ENCODE measurements around the gene CLDN10. TPM values are rescaled to one million over a fixed set of nuclear protein-coding genes. Genes with fewer than 3 reads are reported as not detected.

The CLDN10 gene
- total RNA-seq, 1 experiment from 2014 or later, result 24.7 TPM

DNA sequence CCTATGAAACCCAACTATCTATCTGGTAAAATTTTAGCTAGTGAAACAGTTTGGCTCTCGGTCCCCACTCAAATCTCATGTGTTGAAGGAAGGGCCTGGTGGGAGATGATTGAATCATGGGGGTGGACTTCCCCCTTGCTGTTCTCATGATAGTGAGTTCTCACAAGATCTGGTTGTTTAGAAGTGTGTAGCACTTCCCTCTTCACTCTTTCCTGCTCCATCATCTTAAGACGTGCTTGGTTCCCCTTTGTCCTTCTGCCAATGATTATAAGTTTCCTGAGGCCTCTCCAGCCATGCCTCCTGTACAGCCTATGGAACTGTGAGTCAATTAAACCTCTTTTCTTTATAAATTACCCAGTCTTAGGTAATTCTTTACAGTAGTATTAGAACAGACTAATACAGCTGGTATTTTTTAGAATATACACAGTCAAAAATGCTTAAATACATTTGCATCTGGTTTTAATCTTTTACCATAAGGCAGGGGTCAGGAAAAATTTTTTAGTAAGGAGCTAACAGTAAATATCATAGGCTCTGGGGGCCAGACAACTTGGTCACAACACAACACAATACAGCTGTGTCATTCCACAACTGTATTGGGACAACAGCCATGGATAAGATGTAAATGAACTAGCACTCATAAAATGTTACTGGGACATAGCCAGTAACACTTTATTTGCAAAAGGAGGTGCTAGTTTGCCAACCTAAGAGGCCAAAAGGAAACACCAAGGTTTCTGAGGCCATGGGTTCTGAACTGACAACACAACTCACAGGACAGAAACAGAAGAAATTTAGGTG, 67.7 kb downstream of the CLDN10 start (continued):
- TF ChIP-seq, protein P1, sequence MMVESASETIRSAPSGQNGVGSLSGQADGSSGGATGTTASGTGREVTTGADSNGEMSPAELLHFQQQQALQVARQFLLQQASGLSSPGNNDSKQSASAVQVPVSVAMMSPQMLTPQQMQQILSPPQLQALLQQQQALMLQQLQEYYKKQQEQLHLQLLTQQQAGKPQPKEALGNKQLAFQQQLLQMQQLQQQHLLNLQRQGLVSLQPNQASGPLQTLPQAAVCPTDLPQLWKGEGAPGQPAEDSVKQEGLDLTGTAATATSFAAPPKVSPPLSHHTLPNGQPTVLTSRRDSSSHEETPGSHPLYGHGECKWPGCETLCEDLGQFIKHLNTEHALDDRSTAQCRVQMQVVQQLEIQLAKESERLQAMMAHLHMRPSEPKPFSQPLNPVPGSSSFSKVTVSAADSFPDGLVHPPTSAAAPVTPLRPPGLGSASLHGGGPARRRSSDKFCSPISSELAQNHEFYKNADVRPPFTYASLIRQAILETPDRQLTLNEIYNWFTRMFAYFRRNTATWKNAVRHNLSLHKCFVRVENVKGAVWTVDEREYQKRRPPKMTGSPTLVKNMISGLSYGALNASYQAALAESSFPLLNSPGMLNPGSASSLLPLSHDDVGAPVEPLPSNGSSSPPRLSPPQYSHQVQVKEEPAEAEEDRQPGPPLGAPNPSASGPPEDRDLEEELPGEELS (CRISPR knock-in tag; IDR thresholded peaks at IDR 0.05), result no peak
- TF ChIP-seq, protein P2, sequence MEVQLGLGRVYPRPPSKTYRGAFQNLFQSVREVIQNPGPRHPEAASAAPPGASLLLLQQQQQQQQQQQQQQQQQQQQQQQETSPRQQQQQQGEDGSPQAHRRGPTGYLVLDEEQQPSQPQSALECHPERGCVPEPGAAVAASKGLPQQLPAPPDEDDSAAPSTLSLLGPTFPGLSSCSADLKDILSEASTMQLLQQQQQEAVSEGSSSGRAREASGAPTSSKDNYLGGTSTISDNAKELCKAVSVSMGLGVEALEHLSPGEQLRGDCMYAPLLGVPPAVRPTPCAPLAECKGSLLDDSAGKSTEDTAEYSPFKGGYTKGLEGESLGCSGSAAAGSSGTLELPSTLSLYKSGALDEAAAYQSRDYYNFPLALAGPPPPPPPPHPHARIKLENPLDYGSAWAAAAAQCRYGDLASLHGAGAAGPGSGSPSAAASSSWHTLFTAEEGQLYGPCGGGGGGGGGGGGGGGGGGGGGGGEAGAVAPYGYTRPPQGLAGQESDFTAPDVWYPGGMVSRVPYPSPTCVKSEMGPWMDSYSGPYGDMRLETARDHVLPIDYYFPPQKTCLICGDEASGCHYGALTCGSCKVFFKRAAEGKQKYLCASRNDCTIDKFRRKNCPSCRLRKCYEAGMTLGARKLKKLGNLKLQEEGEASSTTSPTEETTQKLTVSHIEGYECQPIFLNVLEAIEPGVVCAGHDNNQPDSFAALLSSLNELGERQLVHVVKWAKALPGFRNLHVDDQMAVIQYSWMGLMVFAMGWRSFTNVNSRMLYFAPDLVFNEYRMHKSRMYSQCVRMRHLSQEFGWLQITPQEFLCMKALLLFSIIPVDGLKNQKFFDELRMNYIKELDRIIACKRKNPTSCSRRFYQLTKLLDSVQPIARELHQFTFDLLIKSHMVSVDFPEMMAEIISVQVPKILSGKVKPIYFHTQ (CRISPR knock-in tag; IDR thresholded peaks at IDR 0.05), result no peak
- TF ChIP-seq ZNF121 (CRISPR knock-in tag; IDR thresholded peaks at IDR 0.05) (no peak), NR1H2 (CRISPR knock-in tag; IDR thresholded peaks at IDR 0.05) (no peak), ESRRA (CRISPR knock-in tag; IDR thresholded peaks at IDR 0.05; ENCODE audit: borderline replicate concordance) (no peak), NR2C2 (CRISPR knock-in tag; IDR thresholded peaks at IDR 0.05) (no peak), SOX15 (CRISPR knock-in tag; IDR thresholded peaks at IDR 0.05) (no peak), PRRX2 (CRISPR knock-in tag; IDR thresholded peaks at IDR 0.05) (no peak)
- TF ChIP-seq, protein P3, sequence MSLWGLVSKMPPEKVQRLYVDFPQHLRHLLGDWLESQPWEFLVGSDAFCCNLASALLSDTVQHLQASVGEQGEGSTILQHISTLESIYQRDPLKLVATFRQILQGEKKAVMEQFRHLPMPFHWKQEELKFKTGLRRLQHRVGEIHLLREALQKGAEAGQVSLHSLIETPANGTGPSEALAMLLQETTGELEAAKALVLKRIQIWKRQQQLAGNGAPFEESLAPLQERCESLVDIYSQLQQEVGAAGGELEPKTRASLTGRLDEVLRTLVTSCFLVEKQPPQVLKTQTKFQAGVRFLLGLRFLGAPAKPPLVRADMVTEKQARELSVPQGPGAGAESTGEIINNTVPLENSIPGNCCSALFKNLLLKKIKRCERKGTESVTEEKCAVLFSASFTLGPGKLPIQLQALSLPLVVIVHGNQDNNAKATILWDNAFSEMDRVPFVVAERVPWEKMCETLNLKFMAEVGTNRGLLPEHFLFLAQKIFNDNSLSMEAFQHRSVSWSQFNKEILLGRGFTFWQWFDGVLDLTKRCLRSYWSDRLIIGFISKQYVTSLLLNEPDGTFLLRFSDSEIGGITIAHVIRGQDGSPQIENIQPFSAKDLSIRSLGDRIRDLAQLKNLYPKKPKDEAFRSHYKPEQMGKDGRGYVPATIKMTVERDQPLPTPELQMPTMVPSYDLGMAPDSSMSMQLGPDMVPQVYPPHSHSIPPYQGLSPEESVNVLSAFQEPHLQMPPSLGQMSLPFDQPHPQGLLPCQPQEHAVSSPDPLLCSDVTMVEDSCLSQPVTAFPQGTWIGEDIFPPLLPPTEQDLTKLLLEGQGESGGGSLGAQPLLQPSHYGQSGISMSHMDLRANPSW (CRISPR knock-in tag; conservative IDR thresholded peaks at IDR 0.05; ENCODE audit: low read depth), result no peak
- TF ChIP-seq, protein P4, sequence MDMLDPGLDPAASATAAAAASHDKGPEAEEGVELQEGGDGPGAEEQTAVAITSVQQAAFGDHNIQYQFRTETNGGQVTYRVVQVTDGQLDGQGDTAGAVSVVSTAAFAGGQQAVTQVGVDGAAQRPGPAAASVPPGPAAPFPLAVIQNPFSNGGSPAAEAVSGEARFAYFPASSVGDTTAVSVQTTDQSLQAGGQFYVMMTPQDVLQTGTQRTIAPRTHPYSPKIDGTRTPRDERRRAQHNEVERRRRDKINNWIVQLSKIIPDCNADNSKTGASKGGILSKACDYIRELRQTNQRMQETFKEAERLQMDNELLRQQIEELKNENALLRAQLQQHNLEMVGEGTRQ (CRISPR knock-in tag; IDR thresholded peaks at IDR 0.05), result no peak
- TF ChIP-seq, protein P5, sequence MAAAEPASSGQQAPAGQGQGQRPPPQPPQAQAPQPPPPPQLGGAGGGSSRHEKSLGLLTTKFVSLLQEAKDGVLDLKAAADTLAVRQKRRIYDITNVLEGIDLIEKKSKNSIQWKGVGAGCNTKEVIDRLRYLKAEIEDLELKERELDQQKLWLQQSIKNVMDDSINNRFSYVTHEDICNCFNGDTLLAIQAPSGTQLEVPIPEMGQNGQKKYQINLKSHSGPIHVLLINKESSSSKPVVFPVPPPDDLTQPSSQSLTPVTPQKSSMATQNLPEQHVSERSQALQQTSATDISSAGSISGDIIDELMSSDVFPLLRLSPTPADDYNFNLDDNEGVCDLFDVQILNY (CRISPR knock-in tag; IDR thresholded peaks at IDR 0.05), result no peak

DNA sequence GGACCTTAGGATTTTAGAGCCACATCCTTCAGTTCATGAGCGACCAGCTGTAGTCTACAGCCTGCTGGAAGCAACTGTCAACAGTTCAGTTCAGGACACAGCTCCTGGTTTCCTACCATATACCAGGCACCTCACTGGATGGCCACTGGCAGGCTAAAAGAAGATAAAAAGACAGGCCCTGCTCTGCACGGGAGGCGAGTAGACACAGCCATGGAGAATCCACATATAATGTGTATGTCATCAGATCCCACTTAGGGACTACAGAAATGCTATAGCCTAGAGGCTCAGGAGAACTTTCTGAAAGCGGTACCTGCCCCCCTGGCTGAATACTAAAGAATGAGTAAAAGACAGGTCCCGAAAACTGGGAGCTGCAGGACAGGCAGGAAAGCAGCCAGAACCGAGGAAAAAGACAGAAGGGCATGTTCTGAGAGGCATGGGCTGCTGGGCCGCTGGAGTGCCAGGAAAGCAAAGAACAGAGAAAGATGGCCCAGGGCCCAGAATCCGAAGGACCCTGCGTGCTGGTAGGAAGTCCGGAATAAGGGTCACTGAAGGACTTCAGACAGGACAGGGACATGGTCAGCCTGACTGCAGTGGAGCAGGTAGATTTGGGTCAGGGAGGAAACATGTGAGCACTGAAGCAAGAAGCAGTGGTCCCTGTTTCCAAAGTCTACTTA, 68.4 kb downstream of the CLDN10 start:
- CTCF ChIA-PET, result no interaction called here
- peaks cover 45% of the 10 kb centered on the region for H3K36me3 Mint-ChIP-seq

More for the DNA sequence above, 68.4 kb downstream of the CLDN10 start:
- DNase-seq (ENCODE audit: low spot score), result no peak
- H3K4me1 Mint-ChIP-seq, result peaks cover 6% of the 10 kb centered on the region
- no peaks in the 10 kb centered on the region for H3K9me3 Mint-ChIP-seq
- no peak overlapping the region for H3K4me3 Mint-ChIP-seq
- no peaks in the 10 kb centered on the region for H3K27me3 Mint-ChIP-seq (ENCODE audit: low read depth)
- POLR2A ChIA-PET, result no interaction called here
- no peak for ATAC-seq
- TF ChIP-seq, protein P6, sequence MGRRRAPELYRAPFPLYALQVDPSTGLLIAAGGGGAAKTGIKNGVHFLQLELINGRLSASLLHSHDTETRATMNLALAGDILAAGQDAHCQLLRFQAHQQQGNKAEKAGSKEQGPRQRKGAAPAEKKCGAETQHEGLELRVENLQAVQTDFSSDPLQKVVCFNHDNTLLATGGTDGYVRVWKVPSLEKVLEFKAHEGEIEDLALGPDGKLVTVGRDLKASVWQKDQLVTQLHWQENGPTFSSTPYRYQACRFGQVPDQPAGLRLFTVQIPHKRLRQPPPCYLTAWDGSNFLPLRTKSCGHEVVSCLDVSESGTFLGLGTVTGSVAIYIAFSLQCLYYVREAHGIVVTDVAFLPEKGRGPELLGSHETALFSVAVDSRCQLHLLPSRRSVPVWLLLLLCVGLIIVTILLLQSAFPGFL (CRISPR knock-in tag; IDR thresholded peaks at IDR 0.05; ENCODE audit: borderline replicate concordance), result no peak
- TF ChIP-seq, protein P7, sequence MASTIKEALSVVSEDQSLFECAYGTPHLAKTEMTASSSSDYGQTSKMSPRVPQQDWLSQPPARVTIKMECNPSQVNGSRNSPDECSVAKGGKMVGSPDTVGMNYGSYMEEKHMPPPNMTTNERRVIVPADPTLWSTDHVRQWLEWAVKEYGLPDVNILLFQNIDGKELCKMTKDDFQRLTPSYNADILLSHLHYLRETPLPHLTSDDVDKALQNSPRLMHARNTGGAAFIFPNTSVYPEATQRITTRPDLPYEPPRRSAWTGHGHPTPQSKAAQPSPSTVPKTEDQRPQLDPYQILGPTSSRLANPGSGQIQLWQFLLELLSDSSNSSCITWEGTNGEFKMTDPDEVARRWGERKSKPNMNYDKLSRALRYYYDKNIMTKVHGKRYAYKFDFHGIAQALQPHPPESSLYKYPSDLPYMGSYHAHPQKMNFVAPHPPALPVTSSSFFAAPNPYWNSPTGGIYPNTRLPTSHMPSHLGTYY (CRISPR knock-in tag; IDR thresholded peaks at IDR 0.05), result no peak
- TF ChIP-seq NFE2L1 (CRISPR knock-in tag; IDR thresholded peaks at IDR 0.05), result no peak
- no peak overlapping the region for H3K27ac Mint-ChIP-seq

Data from WTC11 (cell line).